ENCODE results near the gene RAD54L.
A peak's percentile ranks its signal among the peaks of the same experiment; 100 is the strongest.
"Not testable (repeated sequence)": the region's sequence is repeated elsewhere in the genome, so short reads cannot be mapped to it uniquely, and the experiment has no call there.

RAD54L gene

GRCh38 chr1:46242918-46243317 is 4.6 kb upstream of the RAD54L start:
- DNase-seq = no peak

- not testable (repeated sequence) for DNase-seq
Measured at GRCh38 chr1:46243831-46244230, 3.7 kb upstream of the RAD54L start.

- no peak for DNase-seq
Measured at GRCh38 chr1:46244656-46245371, 2.7 kb upstream of the RAD54L start.

DNA sequence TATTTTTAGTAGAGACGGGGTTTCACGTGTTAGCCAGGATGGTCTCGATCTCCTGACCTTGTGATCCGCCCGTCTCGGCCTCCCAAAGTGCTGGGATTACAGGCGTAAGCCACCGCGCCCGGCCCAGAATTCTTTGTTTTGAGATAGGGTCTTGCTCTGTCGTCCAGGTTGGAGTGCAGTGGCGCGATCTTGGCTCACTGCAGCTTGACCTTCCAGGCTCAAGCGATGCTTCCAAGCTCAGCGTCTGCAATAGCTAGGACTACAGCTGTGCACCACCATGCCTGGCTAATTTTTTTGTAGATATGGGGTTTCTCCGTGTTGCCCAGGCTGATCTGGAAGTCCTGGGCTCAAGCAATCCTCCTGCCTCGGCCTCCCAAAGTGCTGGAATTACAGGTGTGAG is 1.4 kb upstream of the RAD54L start:
- DNase-seq = not testable (repeated sequence)

DNA sequence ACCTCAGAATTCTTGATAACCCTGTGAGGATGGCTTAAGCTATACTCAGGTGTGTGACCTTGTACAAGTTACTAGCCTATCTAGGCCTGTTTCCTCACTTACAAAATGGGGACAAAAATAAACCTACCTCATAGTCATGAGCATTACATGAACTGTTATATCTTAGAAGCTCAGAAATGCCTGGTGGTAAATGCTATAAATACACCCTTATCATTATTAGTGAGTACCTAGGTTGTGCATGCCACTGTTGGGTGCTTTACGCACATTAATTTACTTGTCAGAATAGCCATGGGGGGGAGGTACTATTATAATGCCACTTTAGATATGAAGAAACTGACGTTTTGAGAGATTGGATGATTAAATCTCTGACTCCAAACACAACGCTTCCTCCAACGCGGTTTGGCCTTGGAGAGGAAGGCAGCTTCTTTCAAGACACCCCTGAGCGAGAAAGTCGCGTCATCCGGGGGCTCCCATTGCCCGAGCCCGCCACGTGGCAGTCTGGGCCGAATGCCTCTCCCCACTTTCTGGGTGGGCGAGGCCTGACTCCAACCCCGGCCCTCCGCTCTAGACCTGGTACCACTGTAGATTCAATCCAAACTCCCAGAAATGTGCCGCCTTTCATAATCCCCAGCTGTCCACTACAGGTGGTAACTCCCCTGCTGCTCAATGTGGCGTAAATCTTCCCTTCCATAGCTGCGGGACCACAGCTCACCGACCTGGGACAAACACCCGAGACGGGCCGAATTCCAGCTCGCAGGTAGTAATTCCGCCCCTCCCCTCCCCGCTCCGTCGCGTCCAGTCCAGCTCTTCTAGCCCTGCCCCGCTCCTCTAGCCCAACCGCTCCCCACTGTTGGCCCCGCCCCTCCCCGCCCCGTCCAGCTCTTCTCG is 771 bp upstream of the RAD54L start:
- peak; percentile 95 for DNase-seq

GRCh38 chr1:46248122-46248920 is 758 bp downstream of the RAD54L start:
- DNase-seq = no peak

DNA sequence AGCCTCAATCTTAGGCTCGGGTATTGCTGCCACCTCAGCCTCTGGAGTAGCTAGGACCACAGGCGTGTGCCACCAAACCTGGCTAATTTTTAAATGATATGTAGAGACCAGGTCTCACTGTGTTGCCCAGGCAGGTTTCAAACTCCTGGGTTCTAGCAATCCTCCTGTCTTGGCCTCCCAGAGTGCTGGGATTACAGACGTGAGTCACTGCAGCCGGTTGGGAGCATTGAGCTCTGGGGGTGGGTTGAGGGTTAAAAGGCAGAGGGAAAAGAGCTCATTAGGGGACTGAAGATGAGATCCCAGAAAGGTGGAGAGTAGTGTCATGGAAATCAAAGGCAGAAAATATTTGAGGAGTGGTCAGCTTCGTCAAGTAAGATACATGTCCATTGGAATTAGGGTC is 7.1 kb downstream of the RAD54L start:
- no peak for DNase-seq

GRCh38 chr1:46256523-46256922 is 9.0 kb downstream of the RAD54L start:
- DNase-seq = no peak

DNA sequence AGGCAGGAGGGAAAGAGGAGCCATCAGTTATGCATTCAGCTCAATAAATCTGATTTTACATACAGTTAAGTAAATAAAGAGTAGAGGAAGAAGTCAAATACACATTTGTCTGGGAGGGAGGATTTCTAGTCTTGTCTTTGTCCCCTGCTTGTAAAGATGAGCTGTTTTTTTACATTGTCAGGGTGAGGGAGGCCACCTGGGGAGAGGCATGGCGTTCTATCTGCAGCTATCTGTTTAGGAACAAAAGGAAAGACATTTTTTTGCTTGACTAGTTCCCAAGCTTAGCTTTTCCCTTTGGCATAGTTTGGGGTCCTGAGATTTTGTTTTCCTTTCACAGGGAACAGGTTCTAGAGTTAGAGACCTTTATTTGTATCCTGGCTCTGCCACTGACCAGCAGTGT is 14.9 kb downstream of the RAD54L start:
- no peak for DNase-seq

GRCh38 chr1:46263146-46263545 is 15.6 kb downstream of the RAD54L start:
- no peak for DNase-seq

- DNase-seq = no peak
Measured at GRCh38 chr1:46268578-46268977, 21.0 kb downstream of the RAD54L start.

DNA sequence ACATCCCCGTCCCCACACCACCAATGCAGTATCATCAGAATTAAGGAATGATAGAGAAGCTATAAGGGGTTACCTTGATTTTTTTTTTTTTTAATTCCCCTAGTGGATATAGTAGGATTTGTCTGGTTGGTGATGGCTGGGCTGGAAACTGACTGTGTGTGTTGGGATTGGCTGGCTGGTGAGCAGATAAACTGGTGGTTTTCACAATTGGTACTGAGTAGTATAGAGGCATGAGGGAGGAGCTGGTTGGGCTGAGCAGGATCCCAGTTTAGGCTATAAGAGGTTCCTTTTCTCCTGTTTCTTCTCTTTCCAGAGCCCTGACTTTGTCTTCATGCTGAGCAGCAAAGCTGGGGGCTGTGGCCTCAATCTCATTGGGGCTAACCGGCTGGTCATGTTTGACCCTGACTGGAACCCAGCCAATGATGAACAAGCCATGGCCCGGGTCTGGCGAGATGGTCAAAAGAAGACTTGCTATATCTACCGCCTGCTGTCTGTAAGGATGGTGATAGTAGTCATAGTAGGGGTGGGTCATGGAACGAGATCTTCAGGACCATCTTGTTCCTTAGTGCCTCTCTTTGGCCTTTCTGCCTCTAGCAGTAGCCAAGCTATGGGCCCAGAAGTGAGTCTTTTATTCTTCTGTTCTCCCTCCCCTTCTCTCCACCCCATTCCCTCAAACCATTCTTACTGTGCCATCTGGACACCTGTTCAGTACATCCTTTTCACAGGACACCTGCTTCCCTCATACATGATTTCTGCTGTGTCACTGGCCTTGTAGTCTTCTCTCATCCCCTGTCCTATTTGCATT is 26.9 kb downstream of the RAD54L start:
- DNase-seq = no peak

GRCh38 chr1:46275030-46275337 is 27.4 kb downstream of the RAD54L start:
- no peak for DNase-seq

DNA sequence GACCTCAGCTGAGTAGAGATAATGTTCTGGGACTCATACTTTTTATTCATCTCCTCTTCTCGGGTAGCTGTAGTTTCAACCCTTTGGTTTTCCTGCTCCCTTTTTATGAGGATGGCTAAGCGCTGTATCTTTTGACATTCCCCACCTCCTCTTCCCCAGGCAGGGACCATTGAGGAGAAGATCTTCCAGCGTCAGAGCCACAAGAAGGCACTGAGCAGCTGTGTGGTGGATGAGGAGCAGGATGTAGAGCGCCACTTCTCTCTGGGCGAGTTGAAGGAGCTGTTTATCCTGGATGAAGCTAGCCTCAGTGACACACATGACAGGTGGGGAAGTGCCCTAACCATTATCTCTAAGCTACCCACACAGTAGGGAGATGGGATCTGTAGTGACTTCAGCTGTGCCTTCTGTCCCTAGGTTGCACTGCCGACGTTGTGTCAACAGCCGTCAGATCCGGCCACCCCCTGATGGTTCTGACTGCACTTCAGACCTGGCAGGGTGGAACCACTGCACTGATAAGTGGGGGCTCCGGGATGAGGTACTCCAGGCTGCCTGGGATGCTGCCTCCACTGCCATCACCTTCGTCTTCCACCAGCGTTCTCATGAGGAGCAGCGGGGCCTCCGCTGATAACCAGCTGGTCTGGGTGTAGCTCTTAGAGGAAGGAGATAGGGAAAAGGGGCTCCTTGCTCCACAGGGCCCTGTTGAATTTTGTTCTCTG is 30.3 kb downstream of the RAD54L start:
- no peak for DNase-seq

DNA sequence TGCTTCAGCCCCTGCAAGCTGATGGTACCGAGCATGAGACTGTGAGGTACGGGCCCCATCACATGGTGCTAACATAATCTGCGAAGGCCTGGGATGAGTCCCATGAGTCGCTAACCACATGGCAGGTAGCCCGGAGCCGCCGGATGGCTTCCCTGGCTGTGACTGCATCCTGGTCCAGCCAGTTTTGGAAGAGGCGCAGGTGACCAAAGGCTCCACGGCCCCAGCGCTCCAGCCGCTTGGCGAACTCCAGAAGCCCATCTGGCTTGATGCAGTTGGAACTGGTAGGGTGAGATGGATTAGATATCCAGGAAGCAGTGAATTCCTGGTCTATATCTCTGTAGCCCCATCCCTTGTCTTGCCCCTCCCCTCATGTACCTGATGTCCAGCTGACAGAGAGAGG is 31.2 kb downstream of the RAD54L start:
- no peak for DNase-seq

DNA sequence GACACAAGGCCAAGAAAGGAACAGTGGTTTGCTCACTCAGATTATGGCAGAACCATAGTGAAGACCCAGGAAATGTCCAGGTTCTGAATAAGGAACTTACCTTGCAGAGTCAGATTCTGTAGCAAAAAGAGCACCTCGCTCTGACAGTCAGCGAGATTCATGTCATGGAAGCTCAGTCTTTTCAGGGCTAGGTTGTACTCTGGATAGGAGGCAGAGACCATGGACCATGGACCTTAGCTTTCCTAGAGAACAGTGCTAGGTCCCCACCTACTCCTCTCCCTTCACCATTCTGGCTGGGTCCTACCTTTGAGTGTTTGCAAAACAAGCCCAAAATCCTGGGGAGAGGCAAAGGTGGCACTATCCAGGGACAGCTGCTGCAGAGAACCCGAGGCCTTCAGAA is 32.5 kb downstream of the RAD54L start:
- DNase-seq = no peak

GRCh38 chr1:46281021-46281420 is 33.5 kb downstream of the RAD54L start:
- no peak for DNase-seq

DNA sequence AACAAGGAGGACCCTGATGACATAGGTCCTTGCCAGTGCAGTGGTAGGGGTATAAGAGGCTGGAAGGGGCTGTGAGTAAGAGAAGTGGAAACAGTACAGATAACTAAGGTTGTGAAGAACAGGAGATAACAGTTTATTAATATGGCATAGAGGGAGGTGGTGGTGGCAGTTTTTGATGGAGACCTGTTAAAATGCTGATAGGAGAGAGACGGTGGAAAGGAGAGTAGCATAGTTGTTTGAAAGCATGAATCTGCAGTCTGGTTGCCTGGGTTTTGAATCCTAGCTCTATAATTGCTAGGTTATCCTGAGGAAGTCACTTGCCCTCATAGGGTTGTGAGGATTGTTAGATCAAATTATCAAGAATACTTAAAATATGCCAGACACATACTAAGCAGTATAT is 36.5 kb downstream of the RAD54L start:
- no peak for DNase-seq

DNA sequence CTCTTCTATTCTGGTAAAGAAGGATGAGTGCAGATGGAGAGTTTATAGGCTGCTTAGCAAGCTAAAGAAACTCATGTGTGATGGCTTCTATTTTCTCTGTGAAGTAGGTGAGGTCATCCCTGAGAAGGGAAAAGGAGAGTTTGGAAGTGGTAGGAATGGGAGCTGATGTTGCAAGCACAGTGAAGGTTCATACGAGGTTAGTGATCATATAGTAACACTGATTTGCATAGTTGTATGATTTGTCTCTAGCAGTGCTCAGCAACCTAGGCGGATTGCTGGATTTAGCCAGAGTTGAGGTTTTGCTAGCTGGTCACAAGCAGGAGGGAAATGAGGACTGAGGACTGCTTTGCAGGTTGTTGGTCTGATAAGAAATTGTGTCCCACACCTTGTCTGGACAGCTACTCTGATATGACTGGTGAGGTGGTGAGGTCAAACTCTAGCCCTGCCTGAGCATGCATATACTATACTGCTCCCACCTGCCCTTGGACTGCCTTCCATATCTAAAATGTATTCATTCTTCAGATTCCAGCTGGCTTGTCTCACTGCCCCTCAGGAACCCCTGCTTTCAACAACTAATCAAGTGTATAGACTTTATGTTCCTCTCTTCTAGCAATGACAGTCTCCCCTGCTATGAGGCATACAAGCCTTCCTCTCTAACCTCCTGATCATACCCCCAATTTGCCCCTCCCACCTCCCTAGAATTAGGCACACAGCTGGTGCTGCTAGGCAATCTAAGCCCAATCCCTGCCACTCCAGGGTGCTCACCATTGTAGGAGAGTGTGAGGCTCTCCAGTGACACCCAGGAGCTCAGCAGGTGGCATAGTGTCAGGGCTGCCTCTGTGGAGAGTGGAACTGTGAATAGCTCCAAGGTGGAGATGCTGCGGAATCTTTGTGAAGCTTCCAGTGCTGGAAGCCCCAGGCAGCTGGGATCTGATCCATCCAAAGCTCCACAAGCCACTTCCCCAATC is 37.3 kb downstream of the RAD54L start:
- no peak for DNase-seq

- peak; percentile 64 for DNase-seq
Measured at GRCh38 chr1:46285730-46286477, 38.3 kb downstream of the RAD54L start.

Measured in NCI-H187 treated with DMSO at 0.1 percent for 48 hours (cell line).